RWPE2 (cell line): Measurements from ENCODE around the gene STOML2.

Experiments
- ATAC-seq: fragments of 200-7000 bp; cut with Tn5 transposase; 3 replicates; pipeline ENCODE4 v1.9.1; 2021; ENCODE audit warnings: low read depth
- DNase-seq: peaks from one replicate; pipeline ENCODE4 v3.0.0-alpha.2; 2020; ENCODE audit warnings: low spot score
- H3K27ac ChIP-seq: fragments of 450-650 bp; 2 replicates; pipeline ENCODE4 v1.5.1; 2017; ENCODE audit warnings: mild to moderate bottlenecking; ENCODE audit not compliant: poor library complexity, severe bottlenecking
- H3K27me3 ChIP-seq: fragments of 250-450 bp; sonication (Bioruptor Pico); 2 replicates; pipeline ENCODE4 v1.5.1; 2021; ENCODE audit warnings: mild to moderate bottlenecking, moderate library complexity; ENCODE audit not compliant: insufficient read depth, poor library complexity, severe bottlenecking
- H3K36me3 ChIP-seq: fragments of 250-450 bp; sonication (Bioruptor Pico); 2 replicates; pipeline ENCODE4 v1.5.1; 2020; ENCODE audit warnings: low read depth, mild to moderate bottlenecking, moderate library complexity
- H3K4me1 ChIP-seq: fragments of 250-450 bp; sonication (Bioruptor Pico); 2 replicates; pipeline ENCODE4 v1.5.1; 2021; ENCODE audit warnings: mild to moderate bottlenecking, moderate library complexity; ENCODE audit not compliant: insufficient read depth, poor library complexity, severe bottlenecking
- H3K4me3 ChIP-seq: fragments of 250-450 bp; sonication (Bioruptor Pico); 2 replicates; pipeline ENCODE4 v1.5.1; 2021; ENCODE audit warnings: mild to moderate bottlenecking, moderate library complexity; ENCODE audit not compliant: severe bottlenecking
- H3K9me3 ChIP-seq: fragments of 250-450 bp; sonication (Bioruptor Pico); 2 replicates; pipeline ENCODE4 v1.5.1; 2021; ENCODE audit warnings: mild to moderate bottlenecking, moderate library complexity; ENCODE audit not compliant: severe bottlenecking
- CTCF ChIP-seq: fragments of 450-650 bp; IDR thresholded peaks from one replicate; pipeline ENCODE4 v1.5.1; 2017; ENCODE audit warnings: mild to moderate bottlenecking, moderate library complexity; ENCODE audit not compliant: poor library complexity, severe bottlenecking

The STOML2 gene

DNA sequence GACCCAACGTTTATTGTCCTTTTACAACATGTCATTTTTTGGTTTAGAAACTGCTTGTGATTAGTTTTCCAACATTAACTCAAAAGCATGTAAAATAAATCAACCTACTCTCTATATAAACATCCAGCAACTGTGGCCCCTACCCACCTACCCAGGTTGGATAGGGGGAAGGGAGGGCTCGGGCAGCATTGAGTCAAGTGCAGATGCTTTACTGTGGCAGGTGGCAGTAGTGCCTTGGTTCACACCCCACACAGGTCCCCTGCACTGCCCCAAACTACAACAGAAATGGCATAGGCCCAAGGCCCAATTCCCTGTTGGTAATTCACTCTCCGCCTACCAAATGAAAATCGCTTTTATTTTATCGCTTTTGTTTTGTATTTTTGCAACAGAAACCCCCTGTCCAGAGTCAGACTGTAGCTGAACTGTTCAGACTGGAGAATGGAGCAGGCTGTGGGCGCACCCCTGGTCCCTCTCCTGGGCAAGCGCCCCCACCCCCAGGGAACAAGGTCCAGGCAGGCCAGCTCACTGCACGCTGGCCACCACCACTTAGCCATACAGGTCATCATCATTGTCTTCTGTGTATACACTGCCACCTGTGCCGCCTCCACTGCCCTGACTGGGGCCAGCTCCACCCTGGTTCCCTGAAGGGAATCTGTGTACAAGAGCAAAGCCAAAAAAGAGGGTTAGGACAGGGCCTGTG is 46.2 kb downstream of the STOML2 start:
- DNase-seq (no peak), ATAC-seq (0 out of 3 replicates have a peak, but pooled peaks have one; percentile 8)
- Histone ChIP-seq H3K36me3 (peaks cover 71% of the 10 kb centered on the region), H3K4me3 (no peak overlapping the region), H3K27ac (no peak overlapping the region), H3K4me1 (no peaks in the 10 kb centered on the region), H3K27me3 (no peaks in the 10 kb centered on the region), H3K9me3 (no peaks in the 10 kb centered on the region)
- no peak for TF ChIP-seq CTCF

DNA sequence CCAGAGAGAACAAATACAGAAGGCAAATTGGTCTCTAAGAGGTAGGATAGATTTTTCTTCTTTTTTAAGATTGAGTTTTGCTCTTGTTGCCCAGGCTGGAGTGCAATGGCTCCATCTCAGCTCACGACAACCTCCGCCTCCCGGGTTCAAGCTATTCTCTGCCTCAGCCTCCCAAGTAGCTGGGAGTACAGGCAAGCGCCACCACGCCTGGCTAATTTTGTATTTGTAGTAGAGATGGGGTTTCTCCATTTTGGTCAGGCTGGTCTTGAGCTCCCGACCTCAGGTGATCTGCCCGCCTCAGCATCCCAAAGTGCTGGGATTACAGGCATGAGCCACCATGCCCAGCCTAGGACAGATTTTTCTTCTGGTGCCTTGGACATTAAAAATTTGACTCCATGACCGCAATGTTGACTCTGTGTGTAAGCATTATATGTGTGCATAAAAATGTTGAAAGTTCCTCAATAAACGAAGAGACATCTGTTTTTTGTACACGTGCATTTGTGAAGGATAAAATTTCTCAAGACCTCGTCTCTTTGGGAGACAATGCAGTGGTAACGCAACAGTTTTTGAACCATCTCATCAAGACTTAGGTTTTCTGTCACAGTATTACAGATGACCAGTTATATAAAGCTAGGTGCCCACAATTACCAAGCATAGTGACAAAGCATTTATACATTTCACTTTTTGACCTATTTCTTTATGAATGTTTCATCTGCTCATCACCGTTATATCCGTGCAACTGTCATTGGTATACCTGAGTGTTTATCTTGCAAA is 47.9 kb downstream of the STOML2 start:
- H3K27me3 ChIP-seq, result no peaks in the 10 kb centered on the region
- peaks cover 54% of the 10 kb centered on the region for H3K36me3 ChIP-seq
- ATAC-seq, result no peak

DNA sequence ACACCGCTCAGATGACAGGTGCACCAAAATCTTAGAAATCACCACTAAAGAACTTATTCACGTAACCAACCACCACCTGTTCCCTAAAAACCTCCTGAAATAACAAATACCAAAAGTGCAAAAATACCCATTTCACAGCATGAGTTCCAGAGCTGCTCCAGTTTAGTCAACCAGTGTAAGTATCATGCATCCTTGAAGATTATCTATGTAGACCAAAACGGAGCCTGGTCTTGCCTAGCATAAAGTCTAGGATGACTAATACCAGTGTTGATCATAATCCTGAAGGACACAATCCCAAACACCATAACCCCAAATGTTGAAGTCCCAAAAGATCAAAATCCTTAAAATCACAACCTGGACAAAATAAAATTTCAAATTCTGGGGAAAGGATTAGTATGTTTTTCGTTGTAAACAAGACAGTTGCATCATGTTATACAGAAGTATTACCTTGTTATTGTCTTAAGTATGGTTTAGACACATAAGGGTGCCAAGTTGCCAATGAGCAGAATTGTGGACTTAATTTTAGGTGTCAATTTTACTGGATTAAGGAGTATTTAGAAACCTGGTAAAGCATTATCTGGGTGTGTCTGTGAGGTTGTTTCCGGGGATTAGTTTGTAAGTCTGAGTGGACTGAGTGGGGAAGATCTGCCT is 48.6 kb downstream of the STOML2 start:
- peaks cover 47% of the 10 kb centered on the region for H3K36me3 ChIP-seq
- no peak for ATAC-seq
- no peaks in the 10 kb centered on the region for H3K4me1 ChIP-seq
- TF ChIP-seq CTCF, result no peak
- H3K4me3 ChIP-seq, result no peak overlapping the region
- DNase-seq, result no peak
- no peaks in the 10 kb centered on the region for H3K9me3 ChIP-seq
- no peak overlapping the region for H3K27ac ChIP-seq
- no peaks in the 10 kb centered on the region for H3K27me3 ChIP-seq

More for the DNA sequence above, 47.9 kb downstream of the STOML2 start:
- TF ChIP-seq CTCF, result no peak
- no peak overlapping the region for H3K4me3 ChIP-seq
- H3K27ac ChIP-seq, result no peak overlapping the region
- H3K4me1 ChIP-seq, result no peaks in the 10 kb centered on the region
- no peaks in the 10 kb centered on the region for H3K9me3 ChIP-seq
- DNase-seq, result no peak

GRCh38 chr9:35051069-35051967 is 51.6 kb downstream of the STOML2 start:
- no peaks in the 10 kb centered on the region for H3K9me3 ChIP-seq
- peak; percentile 82 for ATAC-seq

More at GRCh38 chr9:35051069-35051967, 51.6 kb downstream of the STOML2 start:
- no peak overlapping the region for H3K4me3 ChIP-seq
- H3K27me3 ChIP-seq, result no peaks in the 10 kb centered on the region
- no peak for DNase-seq
- H3K27ac ChIP-seq, result no peak overlapping the region
- no peaks in the 10 kb centered on the region for H3K4me1 ChIP-seq
- H3K36me3 ChIP-seq, result peaks cover 20% of the 10 kb centered on the region
- TF ChIP-seq CTCF, result peak; percentile 73
